HEK293 (cell line): ENCODE measurements around the gene BRAT1.
A peak's percentile ranks its signal among the peaks of the same experiment; 100 is the strongest.
"Not testable (repeated sequence)": the region's sequence is repeated elsewhere in the genome, so short reads cannot be mapped to it uniquely, and the experiment has no call there.

Experiments used
- CTCF ChIA-PET: fragments of 350-600 bp; formaldehyde crosslinking; extraction: SDS; loops from one replicate; lab custom pipeline; 2021; ENCODE audit warnings: antibody characterized with exemption; lab: Yijun Ruan, JAX
- POLR2A ChIA-PET: fragments of 300-600 bp; formaldehyde crosslinking; extraction: SDS; loops from one replicate; lab custom pipeline; 2020; ENCODE audit warnings: antibody characterized with exemption, inconsistent platforms; lab: Yijun Ruan, JAX
- H3K27ac ChIP-seq: fragments of 200-500 bp; sonication (Bioruptor generic); 2 replicates; pipeline ENCODE4 v1.5.1; 2014; ENCODE audit warnings: low read depth, low read length, control low read depth, inconsistent platforms; ENCODE audit errors: extremely low read depth
- H3K36me3 ChIP-seq, 2 experiments: fragments of 200-500 bp in 1 of 2; sonication (Bioruptor generic) in 1 of 2; 1 replicate in 1 of 2; 2 replicates in 1 of 2; pipeline ENCODE4 v1.5.1; 2014 to 2017; ENCODE audit warnings: inconsistent platforms in 2 of 2, low read length in 2 of 2; ENCODE audit not compliant: control insufficient read depth in 2 of 2, insufficient read depth in 1 of 2
- H3K4me1 ChIP-seq: fragments of 200-500 bp; sonication (Bioruptor generic); 2 replicates; pipeline ENCODE4 v1.5.1; 2014; ENCODE audit warnings: mild to moderate bottlenecking, low read length, inconsistent platforms; ENCODE audit not compliant: control insufficient read depth, insufficient read depth
- H3K4me3 ChIP-seq: 2 replicates; pipeline ENCODE4 v1.5.1; 2011; ENCODE audit warnings: low read depth, mild to moderate bottlenecking, control low read depth, low read length, moderate library complexity
- H3K9me3 ChIP-seq: fragments of 200-500 bp; sonication (Bioruptor generic); 2 replicates; pipeline ENCODE4 v1.5.1; 2014; ENCODE audit warnings: low read depth, low read length, inconsistent platforms; ENCODE audit not compliant: control insufficient read depth, insufficient read depth
- WT1 ChIP-seq: fragments of 450-650 bp; formaldehyde crosslinking; IDR thresholded peaks from 2 replicates; pipeline ENCODE4 v1.5.1; 2016; ENCODE audit warnings: missing biosample characterization, missing genetic modification characterization
- ZIC2 ChIP-seq: fragments of 450-650 bp; formaldehyde crosslinking; IDR thresholded peaks from 2 replicates; pipeline ENCODE4 v1.5.1; 2016; ENCODE audit warnings: missing biosample characterization, missing genetic modification characterization
- ZNF157 ChIP-seq: fragments of 450-650 bp; formaldehyde crosslinking; IDR thresholded peaks from 2 replicates; pipeline ENCODE4 v1.5.1; 2016; ENCODE audit warnings: missing biosample characterization, missing genetic modification characterization
- ZNF16 ChIP-seq: fragments of 450-650 bp; formaldehyde crosslinking; IDR thresholded peaks from 2 replicates; pipeline ENCODE4 v1.5.1; 2016; ENCODE audit warnings: low read depth, missing biosample characterization, missing genetic modification characterization
- ZNF423 ChIP-seq: fragments of 450-650 bp; formaldehyde crosslinking; IDR thresholded peaks from 2 replicates; pipeline ENCODE4 v1.5.1; 2016; ENCODE audit warnings: missing biosample characterization, missing genetic modification characterization
- ZNF544 ChIP-seq: fragments of 450-650 bp; formaldehyde crosslinking; IDR thresholded peaks from 2 replicates; pipeline ENCODE4 v1.5.0; 2017; ENCODE audit warnings: missing biosample characterization, missing genetic modification characterization
- ZNF560 ChIP-seq: fragments of 450-650 bp; formaldehyde crosslinking; IDR thresholded peaks from 2 replicates; pipeline ENCODE4 v1.5.1; 2017; ENCODE audit warnings: missing biosample characterization, missing genetic modification characterization, borderline replicate concordance
- ZNF837 ChIP-seq: fragments of 450-650 bp; formaldehyde crosslinking; IDR thresholded peaks from 2 replicates; pipeline ENCODE4 v1.5.1; 2016; ENCODE audit warnings: missing biosample characterization, missing genetic modification characterization
- TF ChIP-seq, protein P1 (sequence below): fragments of 450-650 bp; formaldehyde crosslinking; IDR thresholded peaks from 2 replicates; pipeline ENCODE4 v1.5.1; 2016; ENCODE audit warnings: missing biosample characterization, missing genetic modification characterization
- TF ChIP-seq, protein P2 (sequence below): fragments of 450-650 bp; formaldehyde crosslinking; IDR thresholded peaks from 2 replicates; pipeline ENCODE4 v1.5.1; 2016; ENCODE audit warnings: missing biosample characterization, missing genetic modification characterization, borderline replicate concordance

The BRAT1 gene

DNA sequence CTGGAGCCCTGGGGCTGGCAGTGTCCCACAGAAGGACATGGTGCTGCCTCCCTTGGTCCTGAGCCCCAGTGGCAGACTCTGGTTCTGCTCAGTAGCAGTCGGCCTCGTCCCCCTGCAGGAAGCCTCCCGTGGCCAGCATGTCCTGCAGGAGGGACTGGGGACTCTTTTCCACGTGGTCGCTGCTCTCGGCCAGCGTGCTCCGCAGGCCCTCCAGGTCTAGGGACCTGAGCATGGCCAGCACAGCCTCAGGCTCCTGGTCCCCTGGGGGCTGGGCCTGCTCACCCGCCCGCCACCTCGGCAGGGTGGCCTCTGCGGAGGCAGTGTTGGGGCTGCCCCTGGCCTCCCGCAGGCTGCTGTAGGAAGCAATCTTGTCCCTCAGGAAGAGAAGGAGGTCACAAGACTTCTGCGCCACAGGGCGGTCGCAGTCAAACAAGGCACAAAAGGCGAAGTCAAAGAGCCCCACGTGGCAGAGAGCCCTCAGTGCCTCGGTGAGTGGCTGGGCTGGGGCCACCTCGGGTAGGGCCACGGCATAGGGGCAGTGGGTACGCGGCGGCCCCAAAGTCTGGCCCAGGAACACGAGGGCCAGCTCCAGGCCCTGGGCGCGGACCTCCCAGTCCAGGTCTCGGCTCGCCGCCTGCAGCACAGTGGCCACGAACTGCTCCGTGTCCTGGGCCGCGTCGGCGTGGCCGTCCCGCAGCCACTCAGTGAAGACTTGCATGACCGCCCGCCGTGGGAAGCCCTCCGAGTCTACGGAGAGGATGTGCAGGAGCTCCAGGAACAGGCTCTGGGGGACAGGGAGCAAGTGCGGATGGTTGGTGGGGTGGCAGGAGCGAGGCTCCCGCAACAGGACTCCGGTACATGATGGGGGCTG is 17.1 kb downstream of the BRAT1 start:
- ChIA-PET POLR2A (interaction anchor here (1.1 kb wide), 1 partner anchor 17 kb away, joined by 4 read pairs; the partner anchor contains the start of gene BRAT1), CTCF (no interaction called here)
- TF ChIP-seq ZNF560 (tag by site-specific recombination) (no peak), ZNF423 (tag by site-specific recombination) (no peak), ZIC2 (tag by site-specific recombination) (peak; percentile 63), ZNF157 (no peak), WT1 (tag by site-specific recombination) (no peak), ZNF544 (tag by site-specific recombination) (no peak), ZNF837 (tag by site-specific recombination) (no peak), ZNF16 (tag by site-specific recombination) (no peak)
- TF ChIP-seq, protein P1, sequence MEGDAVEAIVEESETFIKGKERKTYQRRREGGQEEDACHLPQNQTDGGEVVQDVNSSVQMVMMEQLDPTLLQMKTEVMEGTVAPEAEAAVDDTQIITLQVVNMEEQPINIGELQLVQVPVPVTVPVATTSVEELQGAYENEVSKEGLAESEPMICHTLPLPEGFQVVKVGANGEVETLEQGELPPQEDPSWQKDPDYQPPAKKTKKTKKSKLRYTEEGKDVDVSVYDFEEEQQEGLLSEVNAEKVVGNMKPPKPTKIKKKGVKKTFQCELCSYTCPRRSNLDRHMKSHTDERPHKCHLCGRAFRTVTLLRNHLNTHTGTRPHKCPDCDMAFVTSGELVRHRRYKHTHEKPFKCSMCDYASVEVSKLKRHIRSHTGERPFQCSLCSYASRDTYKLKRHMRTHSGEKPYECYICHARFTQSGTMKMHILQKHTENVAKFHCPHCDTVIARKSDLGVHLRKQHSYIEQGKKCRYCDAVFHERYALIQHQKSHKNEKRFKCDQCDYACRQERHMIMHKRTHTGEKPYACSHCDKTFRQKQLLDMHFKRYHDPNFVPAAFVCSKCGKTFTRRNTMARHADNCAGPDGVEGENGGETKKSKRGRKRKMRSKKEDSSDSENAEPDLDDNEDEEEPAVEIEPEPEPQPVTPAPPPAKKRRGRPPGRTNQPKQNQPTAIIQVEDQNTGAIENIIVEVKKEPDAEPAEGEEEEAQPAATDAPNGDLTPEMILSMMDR (tag by site-specific recombination): peak; percentile 16; the same call in 1 of the 2 replicates
- TF ChIP-seq, protein P2, sequence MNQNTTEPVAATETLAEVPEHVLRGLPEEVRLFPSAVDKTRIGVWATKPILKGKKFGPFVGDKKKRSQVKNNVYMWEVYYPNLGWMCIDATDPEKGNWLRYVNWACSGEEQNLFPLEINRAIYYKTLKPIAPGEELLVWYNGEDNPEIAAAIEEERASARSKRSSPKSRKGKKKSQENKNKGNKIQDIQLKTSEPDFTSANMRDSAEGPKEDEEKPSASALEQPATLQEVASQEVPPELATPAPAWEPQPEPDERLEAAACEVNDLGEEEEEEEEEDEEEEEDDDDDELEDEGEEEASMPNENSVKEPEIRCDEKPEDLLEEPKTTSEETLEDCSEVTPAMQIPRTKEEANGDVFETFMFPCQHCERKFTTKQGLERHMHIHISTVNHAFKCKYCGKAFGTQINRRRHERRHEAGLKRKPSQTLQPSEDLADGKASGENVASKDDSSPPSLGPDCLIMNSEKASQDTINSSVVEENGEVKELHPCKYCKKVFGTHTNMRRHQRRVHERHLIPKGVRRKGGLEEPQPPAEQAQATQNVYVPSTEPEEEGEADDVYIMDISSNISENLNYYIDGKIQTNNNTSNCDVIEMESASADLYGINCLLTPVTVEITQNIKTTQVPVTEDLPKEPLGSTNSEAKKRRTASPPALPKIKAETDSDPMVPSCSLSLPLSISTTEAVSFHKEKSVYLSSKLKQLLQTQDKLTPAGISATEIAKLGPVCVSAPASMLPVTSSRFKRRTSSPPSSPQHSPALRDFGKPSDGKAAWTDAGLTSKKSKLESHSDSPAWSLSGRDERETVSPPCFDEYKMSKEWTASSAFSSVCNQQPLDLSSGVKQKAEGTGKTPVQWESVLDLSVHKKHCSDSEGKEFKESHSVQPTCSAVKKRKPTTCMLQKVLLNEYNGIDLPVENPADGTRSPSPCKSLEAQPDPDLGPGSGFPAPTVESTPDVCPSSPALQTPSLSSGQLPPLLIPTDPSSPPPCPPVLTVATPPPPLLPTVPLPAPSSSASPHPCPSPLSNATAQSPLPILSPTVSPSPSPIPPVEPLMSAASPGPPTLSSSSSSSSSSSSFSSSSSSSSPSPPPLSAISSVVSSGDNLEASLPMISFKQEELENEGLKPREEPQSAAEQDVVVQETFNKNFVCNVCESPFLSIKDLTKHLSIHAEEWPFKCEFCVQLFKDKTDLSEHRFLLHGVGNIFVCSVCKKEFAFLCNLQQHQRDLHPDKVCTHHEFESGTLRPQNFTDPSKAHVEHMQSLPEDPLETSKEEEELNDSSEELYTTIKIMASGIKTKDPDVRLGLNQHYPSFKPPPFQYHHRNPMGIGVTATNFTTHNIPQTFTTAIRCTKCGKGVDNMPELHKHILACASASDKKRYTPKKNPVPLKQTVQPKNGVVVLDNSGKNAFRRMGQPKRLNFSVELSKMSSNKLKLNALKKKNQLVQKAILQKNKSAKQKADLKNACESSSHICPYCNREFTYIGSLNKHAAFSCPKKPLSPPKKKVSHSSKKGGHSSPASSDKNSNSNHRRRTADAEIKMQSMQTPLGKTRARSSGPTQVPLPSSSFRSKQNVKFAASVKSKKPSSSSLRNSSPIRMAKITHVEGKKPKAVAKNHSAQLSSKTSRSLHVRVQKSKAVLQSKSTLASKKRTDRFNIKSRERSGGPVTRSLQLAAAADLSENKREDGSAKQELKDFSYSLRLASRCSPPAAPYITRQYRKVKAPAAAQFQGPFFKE (tag by site-specific recombination): no peak
- Histone ChIP-seq H3K4me3 (no peak overlapping the region), H3K36me3 (peaks cover 0 to 49% of the 10 kb centered on the region in 2 experiments; a peak in 2 of 3 replicates), H3K27ac (no peak overlapping the region), H3K4me1 (no peaks in the 10 kb centered on the region), H3K9me3 (no peaks in the 10 kb centered on the region)

DNA sequence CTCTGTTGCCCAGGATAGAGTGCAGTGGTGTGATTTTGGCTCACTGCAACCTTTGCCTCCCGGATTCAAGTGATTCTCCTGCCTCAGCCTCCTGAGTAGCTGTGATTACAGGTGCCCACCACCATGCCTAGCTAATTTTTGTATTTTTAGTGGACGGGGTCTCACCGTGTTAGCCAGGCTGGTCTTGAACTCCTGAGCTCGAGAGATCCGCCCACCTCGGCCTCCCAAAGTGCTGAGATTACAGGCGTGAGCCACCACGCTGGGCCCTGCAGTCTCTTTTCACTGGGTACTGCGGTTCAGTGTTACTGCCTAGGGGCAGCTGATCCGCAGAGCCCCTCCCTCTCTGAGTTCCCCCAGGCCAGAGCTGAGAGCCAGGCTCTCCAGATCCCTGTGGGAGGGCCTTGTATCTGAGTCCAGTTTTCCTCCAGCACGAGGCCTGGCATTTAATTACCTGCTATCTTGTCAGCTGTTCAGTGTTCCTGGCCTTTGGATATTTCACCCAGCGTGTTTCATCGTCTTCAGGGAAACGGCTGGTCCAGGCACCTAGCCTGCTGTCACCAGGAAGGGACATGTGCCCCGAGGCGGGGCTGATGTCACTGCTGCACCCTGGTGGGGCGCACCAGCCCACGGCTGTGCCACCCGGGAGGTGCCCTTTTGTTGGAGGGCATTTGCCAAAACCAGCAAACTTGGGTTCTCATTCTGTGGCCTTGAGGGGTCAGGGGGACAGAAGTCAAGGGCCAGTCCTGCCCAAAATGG is 19.3 kb downstream of the BRAT1 start:
- H3K27ac ChIP-seq, H3K4me1 ChIP-seq, POLR2A ChIA-PET, H3K4me3 ChIP-seq, H3K9me3 ChIP-seq: not testable (repeated sequence)
- CTCF ChIA-PET: interaction anchor here (0.7 kb wide), 1 partner anchor 17 kb away, joined by 5 read pairs; no protein-coding TSS in a partner anchor
- peaks cover 0 to 29% of the 10 kb centered on the region in 2 experiments; a peak in 2 of 3 replicates for H3K36me3 ChIP-seq

DNA sequence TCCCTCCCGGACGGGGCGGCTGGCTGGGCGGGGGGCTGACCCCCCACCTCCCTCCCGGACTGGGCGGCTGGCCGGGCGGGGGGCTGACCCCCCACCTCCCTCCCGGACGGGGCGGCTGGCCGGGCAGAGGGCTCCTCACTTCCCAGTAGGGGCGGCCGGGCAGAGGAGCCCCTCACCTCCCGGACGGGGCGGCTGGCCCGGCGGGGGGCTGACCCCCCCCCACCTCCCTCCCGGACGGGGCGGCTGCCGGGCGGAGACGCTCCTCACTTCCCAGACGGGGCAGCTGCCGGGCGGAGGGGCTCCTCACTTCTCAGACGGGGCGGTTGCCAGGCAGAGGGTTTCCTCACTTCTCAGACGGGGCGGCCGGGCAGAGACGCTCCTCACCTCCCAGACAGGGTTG is 21.1 kb downstream of the BRAT1 start:
- CTCF ChIA-PET, H3K4me1 ChIP-seq, H3K27ac ChIP-seq, POLR2A ChIA-PET, H3K4me3 ChIP-seq, H3K9me3 ChIP-seq: not testable (repeated sequence)
- peaks cover 0 to 15% of the 10 kb centered on the region in 2 experiments; a peak in 1 of 3 replicates for H3K36me3 ChIP-seq

DNA sequence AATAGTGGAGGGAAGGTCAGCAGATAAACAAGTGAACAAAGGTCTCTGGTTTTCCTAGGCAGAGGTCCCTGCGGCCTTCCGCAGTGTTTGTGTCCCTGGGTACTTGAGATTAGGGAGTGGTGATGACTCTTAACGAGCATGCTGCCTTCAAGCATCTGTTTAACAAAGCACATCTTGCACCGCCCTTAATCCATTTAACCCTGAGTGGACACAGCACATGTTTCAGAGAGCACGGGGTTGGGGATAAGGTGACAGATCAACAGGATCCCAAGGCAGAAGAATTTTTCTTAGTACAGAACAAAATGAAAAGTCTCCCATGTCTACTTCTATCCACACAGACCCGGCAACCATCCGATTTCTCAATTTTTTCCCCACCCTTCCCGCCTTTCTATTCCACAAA is 21.8 kb downstream of the BRAT1 start:
- H3K36me3 ChIP-seq, H3K27ac ChIP-seq, POLR2A ChIA-PET, H3K9me3 ChIP-seq, H3K4me3 ChIP-seq, H3K4me1 ChIP-seq, CTCF ChIA-PET: not testable (repeated sequence)

DNA sequence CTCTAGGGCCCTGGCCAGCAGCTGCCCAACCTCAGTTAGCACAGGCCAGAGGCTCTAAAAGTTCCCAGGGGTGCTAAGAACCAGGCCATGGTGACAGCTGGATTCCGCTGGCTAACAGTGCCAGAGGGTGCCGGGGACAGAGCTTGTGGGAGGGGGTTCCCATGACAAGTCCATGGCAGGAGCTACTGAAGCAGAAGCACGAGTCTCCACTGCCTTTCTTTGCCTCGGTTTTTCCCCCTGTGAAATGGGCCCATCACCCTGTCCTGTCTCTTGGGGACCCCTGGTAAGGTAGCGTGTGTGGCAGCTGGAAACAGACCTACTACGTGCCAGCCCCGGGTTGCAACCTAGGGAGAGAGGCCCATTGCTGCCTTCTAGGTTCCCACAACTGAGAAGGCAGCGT is 22.5 kb downstream of the BRAT1 start:
- H3K36me3 ChIP-seq, CTCF ChIA-PET, H3K4me1 ChIP-seq, H3K9me3 ChIP-seq, H3K4me3 ChIP-seq, POLR2A ChIA-PET, H3K27ac ChIP-seq: not testable (repeated sequence)

DNA sequence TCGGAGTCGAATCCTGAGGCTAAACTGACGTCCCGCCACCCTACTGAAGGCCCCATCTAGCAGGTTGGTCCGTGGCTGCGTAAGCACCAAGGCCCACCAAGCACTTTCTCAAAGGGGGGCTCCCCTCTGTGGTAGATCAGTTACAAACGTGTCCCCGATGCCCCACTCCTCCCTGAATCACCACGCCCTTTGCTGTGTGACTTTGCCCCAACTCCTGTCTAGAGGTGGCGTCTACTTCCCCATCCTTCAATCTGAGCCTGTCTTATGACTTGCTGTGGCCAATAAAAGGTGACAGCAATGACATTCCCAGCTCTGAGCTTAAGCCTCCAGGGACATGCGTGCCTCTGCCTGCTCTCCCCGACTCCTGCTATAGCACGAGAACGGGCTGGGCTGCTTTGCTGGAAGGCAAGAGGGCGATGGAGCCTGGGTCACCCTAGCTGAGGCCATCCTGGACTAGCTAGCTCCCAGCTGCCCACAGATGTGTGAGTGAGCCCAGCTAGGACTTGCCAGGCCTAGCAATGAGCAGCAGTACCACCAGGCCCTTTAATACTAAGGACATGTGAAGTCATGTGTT is 23.0 kb downstream of the BRAT1 start:
- H3K4me3 ChIP-seq, CTCF ChIA-PET, H3K36me3 ChIP-seq, H3K27ac ChIP-seq, POLR2A ChIA-PET, H3K4me1 ChIP-seq, H3K9me3 ChIP-seq: not testable (repeated sequence)
